Activated naive CD8-positive, alpha-beta T cell treated with anti-CD3 and anti-CD28 coated beads for 36 hours (primary cell): ENCODE results near the gene AZGP1. TPM values are rescaled to one million over a fixed set of nuclear protein-coding genes. Genes with fewer than 3 reads are reported as not detected.

ENCODE experiments used
- total RNA-seq, 2 experiments: library from RNA; stranded (reverse); gene quantifications; one replicate each; pipeline ENCODE4 v1.2.3, GENCODE V29; 2021

AZGP1 gene
- total RNA-seq, 2 experiments from 2014 or later: not detected

Other genes starting within 250 kb of the AZGP1 start
- gene CYP3A7, start 240.8 kb downstream of the AZGP1 start, total RNA-seq: not detected
- not detected for gene CYP3A4, start 191.8 kb downstream of the AZGP1 start, total RNA-seq
- gene CYP3A43, start 148.0 kb downstream of the AZGP1 start, total RNA-seq: not detected
- gene OR2AE1, start 99.0 kb downstream of the AZGP1 start, total RNA-seq: not detected
- 10 to 100 TPM; 21.0 to 21.8 TPM for gene TRIM4, start 56.5 kb downstream of the AZGP1 start, total RNA-seq
- gene GJC3, start 46.4 kb downstream of the AZGP1 start, total RNA-seq: 1 to 10 TPM in 1 of 2 experiments, under 1 TPM in 1; 0.52 to 1.2 TPM
- 10 to 100 TPM; 38.6 to 41.5 TPM for gene ZKSCAN1, start 39.6 kb upstream of the AZGP1 start, total RNA-seq
- 1 to 10 TPM; 9.0 to 9.4 TPM for gene ZSCAN21, start 73.7 kb upstream of the AZGP1 start, total RNA-seq
- 10 to 100 TPM; 21.1 to 22.3 TPM for gene ZNF3, start 105.7 kb upstream of the AZGP1 start, total RNA-seq
- 10 to 100 TPM; 96.3 to 97.2 TPM for gene COPS6, start 112.9 kb upstream of the AZGP1 start, total RNA-seq
- 100 to 1,000 TPM; 476 to 482 TPM for gene MCM7, start 125.4 kb upstream of the AZGP1 start, total RNA-seq
- 10 to 100 TPM; 13.0 to 13.1 TPM for gene AP4M1, start 125.6 kb upstream of the AZGP1 start, total RNA-seq
- 10 to 100 TPM; 59.7 to 61.1 TPM for gene TAF6, start 143.3 kb upstream of the AZGP1 start, total RNA-seq
- gene CNPY4, start 143.6 kb upstream of the AZGP1 start, total RNA-seq: 10 to 100 TPM; 10.1 to 10.2 TPM
- 1 to 10 TPM; 3.2 to 3.3 TPM for gene MBLAC1, start 150.9 kb upstream of the AZGP1 start, total RNA-seq
- 100 to 1,000 TPM; 101 to 104 TPM for gene LAMTOR4, start 172.9 kb upstream of the AZGP1 start, total RNA-seq
- 10 to 100 TPM; 17.0 to 20.0 TPM for gene TRAPPC14, start 182.7 kb upstream of the AZGP1 start, total RNA-seq
- 1 to 10 TPM; 2.9 to 3.6 TPM for gene GAL3ST4, start 192.6 kb upstream of the AZGP1 start, total RNA-seq
- gene GPC2, start 201.3 kb upstream of the AZGP1 start, total RNA-seq: 1 to 10 TPM; 3.6 to 3.9 TPM
- gene STAG3, start 201.9 kb upstream of the AZGP1 start, total RNA-seq: 10 to 100 TPM; 21.1 to 21.4 TPM
- gene PVRIG, start 243.9 kb upstream of the AZGP1 start, total RNA-seq: 10 to 100 TPM; 33.4 to 34.5 TPM